Right lung (tissue), 5 donors: ENCODE results near the gene ZCCHC7. TPM values are rescaled to one million over a fixed set of nuclear protein-coding genes. Genes with fewer than 3 reads are reported as not detected.
"Not testable (repeated sequence)": the region's sequence is repeated elsewhere in the genome, so short reads cannot be mapped to it uniquely, and the experiment has no call there.

Experiments
- DNase-seq, 2 donors: peaks; one replicate each; pipeline ENCODE4 v3.0.0-alpha.2; 2013
- polyA plus RNA-seq, 5 donors: library from polyadenylated mRNA; unstranded; fragments of 120-200 nt; gene quantifications; one replicate each; pipeline versions ENCODE4 v1.2.1 to v1.2.3, GENCODE V29; 2013; ENCODE audit warnings: inconsistent platforms in 1 of 5, low replicate concordance in 1 of 5; ENCODE audit not compliant: insufficient read length in 5 of 5, insufficient read depth in 1 of 5

ZCCHC7 gene
- polyA plus RNA-seq, 5 donors, result 18.2 to 24.5 (median 24.3) TPM

DNA sequence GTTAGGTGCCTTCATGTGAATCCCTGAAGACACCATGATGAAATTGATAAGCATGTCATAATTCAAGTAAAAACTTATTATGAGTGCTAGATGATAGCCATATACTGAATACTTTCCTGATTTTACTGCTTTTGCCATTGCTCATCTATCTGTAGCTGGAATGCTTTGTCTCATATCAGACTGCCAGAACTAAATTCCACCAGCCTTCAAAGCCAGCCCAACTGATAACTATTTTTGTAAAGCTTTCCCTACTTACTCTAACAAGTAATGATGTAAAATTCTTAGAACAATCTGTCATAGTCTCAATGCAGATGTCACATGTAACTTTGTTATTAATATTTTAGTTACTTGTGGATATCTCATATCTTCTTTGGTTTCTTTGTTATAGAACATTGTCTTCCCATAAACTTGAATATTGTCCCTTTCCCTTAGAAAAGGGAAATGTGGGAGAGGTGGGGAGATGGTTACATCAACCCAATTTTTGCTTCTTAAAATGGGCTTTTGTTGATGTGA lies 128.3 kb downstream of the ZCCHC7 start:
- no peak for DNase-seq

DNA sequence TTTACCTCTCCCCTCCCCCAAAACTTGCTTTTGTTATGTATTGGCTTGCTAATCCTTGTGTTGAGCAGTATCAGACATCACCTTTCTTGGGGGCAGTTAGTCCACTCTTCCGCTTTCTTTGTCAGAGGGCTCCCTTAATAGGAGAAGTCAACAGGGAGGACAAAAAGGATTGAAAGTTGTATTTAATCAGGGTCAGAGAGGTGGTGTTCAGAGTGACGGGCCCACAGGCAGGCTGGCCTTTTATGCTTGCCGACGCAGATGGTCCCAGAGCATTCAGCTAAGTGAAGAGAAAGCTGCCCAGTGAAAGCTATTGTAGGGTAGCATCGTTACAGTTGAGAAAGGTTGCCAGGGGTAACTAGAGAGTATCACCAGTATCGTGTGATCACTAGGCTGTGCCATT lies 131.1 kb downstream of the ZCCHC7 start:
- no peak for DNase-seq

DNA sequence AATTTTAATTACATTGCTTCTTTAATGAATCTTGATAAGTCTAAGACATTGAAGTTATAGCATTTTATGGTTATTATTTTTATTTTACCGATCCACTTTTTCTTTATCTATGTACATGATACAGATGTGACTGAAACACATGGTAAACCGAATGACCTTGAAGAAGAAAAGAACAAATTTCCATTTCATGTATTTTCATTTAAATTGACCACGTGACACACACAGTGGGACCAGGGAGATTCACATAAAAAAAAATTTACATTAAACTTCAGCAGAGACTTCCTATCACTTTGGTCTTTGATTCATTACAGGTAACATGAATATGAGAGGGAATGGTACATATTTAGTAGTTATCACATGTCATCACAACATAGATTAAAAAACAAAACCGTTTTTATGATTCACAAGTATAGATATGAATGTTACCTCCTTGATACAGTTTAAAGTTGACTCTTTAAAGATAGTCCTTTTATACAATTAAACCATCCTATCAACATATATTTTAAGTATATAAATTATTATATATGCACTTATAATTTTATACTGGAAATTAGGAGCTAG lies 133.1 kb downstream of the ZCCHC7 start:
- no peak for DNase-seq

DNA sequence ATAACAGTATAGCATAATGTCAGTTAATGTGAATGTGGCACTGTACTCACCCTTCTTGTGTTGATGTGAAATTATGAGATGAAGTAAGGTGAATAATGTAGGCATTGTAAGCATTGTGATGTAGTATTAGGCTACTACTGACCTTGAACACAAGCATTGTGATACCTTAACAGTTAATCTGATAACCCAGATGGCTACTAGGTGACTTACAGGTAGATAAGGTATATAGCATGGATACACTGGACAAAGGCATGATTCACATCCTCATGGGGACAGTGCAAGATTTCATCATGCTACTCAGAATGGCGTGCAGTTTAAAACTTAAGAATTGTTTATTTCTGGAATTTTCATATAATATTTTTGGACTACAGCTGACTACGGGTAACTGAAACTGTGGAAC lies 134.8 kb downstream of the ZCCHC7 start:
- no peak for DNase-seq

DNA sequence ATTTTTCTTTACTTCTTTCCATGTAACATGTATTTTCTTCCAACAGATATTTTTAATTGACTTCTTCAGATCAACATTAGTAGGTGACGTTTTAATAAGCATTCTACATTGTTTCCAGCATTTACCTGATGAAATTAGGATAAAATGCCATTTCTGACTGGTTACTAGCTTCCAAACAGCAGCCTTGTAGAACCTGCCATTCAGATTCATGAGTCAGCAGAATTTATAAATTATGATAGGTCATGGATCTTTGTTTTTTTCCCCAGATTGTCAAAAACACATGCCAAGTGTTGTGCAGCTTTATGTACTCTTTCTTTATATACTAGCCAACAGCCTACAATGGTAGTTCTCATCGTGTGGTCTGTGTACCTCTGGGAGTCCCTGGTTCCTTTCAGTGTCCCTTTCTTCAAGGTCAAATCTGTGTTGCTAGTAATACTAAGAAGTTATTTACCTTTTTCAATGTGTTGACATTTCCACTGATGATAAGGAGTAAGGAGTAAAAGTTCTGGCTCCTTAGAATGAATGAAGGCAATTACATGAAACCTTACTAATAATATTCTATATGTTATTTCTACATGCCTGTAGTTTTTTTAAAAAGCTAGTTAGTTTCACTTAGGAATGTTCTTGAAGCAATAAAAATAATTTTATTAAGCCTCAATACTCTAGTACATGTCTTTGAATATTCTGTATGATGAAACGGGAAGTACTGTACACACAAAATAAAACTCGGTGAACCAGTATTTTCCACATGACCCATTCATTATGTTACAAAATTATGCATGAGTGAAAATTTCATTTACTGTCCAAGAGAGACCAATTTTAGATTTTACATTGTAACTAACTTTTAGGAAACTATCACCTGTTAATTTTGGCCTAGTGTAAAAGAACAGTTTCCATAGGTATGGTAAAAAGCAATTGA lies 135.8 kb downstream of the ZCCHC7 start:
- DNase-seq, result no peak

DNA sequence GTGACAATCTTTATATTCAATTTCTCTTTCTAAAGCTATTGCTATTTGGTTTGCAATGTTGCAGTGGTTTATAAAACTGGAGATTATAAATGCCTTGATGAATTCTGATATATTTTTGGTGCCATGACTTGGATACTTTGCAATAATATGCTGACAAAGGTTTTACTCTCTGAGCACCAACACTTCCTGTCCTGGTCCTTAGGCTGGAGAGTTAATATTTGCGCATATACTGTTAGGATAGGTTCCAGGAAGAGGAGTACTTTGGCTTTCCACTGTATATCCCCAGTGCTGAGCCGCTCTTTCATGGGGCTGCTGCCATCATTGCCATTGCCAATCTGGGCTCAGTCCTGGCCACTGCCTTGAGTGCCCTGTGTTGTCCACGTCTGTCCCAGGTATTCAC lies 139.6 kb downstream of the ZCCHC7 start:
- DNase-seq, result no peak

DNA sequence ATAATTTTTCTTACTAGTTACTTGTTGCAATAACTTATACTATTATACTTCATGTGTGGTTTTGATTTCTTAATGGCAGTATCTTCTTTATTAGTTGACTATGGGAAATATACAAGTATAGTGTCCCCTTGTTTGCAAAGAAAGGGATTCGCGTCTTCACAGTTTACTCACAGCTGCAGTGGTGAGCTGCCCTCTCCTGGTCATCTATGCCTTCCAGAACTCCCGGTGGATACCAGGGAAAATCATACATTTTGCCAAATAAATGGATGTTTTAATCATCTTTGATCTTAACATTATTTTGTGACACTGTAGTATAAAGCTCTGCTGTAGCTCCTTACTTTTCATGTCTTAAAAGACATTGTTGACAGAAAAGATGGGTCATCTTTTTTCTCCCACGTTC lies 142.0 kb downstream of the ZCCHC7 start:
- DNase-seq, result peak in 1 of 2 donors; percentile 14

DNA sequence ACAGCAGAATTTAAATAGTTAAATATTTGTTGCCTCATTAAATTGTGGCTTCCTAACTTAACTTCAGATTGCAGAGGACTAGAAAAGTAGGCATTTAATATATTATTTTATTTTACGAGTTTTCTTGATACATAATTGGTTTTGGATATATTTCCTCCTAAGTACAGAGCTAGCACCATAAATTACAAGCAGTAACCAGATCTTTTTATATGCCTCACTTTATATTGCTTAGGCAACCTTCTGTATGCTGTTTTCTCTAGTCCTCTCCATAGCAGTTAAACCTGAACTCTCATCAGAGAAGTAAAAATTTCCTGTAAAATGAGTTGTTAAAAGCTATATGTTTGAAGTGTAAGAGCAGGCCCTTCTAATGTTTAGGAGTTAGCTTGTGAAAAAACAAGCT lies 144.2 kb downstream of the ZCCHC7 start:
- DNase-seq, result no peak

DNA sequence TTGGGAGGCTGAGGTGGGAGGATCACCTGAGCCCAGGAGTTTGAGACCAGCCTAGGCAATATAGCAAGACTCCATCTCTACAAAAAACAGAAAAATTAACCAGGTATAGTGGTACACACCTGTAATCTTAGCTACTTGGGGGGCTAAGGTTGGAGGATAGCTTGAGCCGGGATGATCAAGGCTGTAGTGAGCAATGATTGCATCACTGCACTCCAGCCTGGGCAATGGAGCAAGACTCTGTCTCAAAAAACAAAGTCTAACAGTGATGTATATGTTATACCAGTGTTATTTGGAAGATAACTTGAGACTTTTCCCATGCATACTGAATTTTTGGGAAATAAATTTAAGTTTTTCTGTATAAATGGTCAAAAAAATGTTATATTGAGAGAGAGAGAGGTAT lies 146.3 kb downstream of the ZCCHC7 start:
- DNase-seq, result no peak

DNA sequence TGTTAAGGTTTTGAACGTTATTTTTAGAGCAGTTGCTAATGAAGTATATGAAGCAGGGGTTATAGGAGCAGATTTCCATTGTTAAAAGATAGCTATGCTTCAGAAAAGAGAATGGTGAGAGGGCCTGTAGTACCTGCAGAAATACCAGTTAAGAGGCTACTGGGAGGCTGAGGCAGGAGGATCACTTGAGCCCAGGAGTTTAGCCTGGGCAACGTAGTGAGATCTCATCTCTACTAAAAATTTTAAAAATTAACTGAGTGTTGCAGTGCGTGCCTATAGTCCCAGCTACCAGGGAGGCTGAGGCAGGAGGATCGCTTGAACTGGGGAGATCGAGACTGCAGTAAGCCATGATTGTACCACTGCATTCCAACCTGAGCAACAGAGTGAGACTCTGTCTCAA lies 148.8 kb downstream of the ZCCHC7 start:
- no peak for DNase-seq

DNA sequence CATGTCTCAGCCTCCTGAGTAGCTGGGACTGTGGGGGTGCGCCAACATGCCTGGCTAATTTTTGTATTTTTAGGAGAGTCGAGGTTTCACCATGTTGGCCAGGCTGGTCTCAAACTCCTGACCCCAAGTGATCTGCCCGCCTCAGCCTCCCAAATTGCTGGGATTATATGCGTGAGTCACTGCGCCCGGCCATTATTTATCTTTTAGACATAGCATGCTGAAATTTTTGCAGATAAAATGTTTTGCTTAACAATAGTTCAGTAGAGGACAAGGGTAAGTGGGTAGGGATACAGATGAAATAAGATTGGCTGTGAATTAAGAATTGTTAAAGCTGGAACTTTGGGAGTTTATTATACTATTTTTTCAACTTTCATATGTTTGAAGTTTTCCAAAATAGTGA lies 151.3 kb downstream of the ZCCHC7 start:
- no peak for DNase-seq

DNA sequence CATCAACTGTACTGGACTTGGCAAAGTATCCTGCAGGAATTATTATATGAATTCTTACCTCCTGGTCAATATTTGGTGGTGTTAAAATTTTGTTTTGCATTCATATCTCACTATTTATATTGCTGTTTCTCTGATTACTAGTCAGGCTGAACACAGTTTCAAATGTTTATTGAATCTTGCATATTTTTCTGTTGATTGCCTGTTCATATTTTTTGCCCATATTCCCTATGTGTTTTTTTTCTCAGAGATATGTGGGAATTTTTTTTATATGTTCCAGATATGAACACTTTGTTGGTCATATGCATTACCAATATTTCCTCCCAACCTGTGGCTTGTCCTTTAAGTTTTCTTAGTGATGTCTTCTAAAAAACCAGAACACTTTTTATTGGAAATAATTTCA lies 153.2 kb downstream of the ZCCHC7 start:
- DNase-seq, result no peak

DNA sequence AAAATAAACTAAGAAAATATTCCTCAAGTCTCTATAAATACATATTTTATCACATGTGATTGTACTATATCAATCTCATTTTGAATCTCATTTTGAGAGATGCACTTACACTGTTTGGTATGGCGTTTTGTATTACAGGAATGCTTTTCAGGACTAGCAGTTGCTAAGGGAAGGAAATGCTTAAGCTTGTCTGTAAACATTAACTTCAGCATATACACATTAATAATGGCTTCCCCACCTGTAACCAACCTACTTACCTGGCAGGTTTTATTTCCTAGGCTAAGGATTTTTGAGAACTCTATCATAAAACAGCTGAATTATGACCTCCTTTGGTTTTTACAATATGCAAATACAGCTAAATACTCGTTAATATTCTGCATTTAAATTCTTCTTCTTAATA lies 161.2 kb downstream of the ZCCHC7 start:
- DNase-seq, result no peak

DNA sequence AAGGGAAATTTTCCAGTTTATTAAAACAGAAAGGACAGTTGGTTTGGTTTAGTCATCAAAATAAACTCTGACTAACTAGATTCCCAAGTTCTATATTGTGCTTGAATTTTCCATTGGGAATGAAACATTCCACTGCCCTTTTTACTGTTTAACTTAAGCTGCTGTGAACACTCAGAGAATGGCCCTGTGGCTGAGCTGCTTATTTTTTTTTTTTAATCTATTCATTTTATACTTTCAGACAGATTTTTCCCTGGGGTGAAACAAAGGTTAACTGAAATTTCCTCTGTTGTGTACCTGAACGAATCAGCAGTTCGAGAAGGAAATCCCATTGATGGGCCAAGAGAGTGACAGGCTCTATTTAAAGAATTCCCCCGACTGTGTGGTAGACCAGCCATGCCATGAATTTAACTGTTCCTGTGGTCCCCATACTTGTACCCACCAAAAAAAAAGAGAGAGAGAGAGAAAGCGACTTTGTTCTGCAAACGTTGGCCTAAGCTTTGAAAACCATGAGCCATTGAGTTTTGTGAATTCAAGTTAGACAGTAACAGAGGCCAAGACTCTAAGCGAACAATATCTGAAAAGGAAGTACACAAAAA lies 163.5 kb downstream of the ZCCHC7 start:
- no peak for DNase-seq

DNA sequence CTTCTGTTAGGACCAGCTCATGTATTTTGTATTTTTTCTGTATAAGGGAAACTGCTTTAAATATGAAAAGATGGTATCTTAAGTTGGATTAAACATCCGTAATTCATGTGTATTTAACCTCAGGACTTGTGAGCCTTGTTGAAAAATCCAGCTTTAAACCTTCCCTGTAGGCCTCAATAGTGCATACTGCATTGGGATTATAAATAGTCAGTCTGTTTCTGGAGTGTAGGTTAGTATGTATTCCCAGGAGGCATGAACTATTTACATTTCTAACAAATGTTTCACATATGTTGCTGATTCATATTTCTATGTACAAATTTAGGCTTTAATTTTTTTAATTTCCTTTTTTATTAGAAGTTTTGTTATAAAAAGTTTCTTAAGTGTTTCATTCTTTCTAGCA lies 164.3 kb downstream of the ZCCHC7 start:
- DNase-seq, result no peak

DNA sequence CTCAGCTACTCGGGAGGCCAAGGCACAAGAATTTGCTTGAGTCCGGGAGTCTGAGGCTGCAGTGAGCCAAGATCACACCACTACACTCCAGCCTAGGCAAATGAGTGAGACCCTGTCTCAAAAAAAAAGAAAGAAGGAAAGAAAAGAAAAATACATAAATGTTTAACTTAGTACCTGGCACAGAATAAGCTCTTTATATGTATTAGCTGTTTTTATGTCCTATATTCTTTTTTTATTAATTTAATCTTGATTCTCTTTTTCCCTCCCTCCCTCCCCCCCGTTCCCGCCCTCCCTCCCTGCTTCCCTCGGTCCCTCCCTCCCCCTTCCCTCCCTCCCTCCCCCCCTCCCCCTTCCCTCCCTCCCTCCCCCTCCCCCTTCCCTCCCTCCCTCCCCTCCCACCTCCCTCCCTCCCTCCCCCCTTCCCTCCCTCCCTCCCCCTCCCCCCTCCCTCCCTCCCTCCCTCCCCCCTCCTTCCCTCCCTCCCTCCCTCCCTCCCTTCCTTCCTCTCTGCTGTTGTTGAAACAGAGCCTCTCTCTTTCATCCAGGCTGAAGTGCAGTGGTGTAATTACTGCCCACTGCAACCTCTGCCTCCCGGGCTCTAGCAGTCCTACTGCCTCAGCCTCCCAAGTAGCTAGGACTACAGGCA lies 166.3 kb downstream of the ZCCHC7 start:
- DNase-seq, result no peak

DNA sequence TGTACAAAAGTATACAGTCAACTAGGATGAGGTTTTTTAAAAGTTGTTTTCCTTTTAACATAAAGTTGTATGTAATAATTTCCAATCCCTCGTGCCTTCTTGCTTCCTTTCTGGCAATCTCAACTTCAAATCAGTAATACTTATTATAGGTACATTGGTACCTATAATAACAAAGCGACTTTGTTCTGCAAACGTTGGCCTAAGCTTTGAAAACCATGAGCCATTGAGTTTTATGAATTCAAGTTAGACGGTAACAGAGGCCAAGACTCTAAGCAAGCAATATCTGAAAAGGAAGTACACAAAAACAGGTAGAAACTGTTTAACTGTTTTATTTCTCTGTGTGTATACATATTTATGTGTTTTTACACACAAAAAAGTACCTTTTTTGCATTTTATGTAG lies 166.9 kb downstream of the ZCCHC7 start:
- DNase-seq, result no peak

DNA sequence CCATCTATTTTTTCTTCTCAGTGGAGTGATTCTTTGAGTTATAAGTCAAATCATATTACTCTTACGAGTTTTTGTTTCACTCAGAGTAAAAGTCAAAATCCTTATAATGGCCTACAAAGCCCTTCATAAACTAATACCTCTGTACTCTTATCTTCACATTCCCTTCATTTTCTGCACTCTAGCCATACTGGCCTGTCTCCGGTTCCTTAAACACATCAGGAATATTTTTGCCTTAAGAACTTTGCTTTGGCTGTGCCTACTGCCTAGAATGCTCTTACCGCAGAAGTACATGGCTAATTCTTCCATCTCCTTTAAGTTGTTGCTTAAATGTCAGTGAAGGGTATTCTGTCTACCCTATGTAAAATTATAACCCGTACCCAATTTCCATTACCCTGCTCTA lies 169.3 kb downstream of the ZCCHC7 start:
- no peak for DNase-seq

DNA sequence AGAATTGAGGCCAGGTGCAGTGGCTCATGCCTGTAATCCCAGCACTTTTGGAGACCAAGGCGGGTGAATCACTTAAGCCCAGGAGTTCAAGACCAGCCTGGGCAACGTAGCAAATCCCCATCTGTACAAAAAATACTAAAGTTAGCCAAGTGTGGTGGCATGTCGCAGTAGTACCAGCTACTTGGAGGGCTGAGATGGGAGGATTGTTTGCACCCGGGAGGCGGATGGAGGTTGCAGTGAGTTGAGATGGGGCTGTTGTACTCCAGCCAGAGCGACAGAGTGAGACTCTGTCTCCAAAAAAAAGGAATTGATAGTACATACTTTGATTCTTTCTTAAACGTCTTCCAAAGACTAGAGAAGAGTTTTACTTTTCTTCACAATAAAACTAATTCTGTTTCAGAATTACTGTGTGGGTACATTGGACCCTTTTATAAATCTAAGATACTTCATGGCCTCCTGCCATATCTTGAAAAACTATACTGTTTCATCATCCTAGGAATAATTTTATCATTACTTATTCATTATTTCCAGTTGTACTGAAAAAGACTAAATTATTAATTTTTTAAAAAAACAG lies 170.1 kb downstream of the ZCCHC7 start:
- DNase-seq, result no peak

DNA sequence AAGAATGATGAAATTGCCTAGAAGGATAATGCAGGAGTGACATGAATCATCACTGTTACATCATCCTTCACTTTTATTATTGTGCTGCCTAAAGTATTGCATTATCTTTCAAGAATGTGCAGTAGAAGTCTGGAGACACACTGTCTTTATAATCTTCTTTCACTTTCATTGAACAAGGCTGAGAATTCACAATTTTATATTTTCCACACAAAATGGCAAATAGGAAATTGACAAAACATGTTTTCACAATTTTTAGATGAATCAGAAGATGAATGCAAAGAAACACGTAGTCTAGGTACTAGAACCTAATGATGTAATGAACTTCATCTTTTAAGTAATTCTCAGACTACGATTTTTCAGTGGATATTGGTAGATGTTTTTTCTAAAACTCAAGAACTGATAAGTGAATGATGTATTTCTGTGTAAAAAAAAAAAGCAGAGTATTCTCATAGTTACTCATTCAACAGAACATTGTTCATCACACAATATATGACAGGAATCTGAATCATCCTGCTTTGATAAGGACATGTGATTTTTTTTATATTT lies 170.6 kb downstream of the ZCCHC7 start:
- no peak for DNase-seq

DNA sequence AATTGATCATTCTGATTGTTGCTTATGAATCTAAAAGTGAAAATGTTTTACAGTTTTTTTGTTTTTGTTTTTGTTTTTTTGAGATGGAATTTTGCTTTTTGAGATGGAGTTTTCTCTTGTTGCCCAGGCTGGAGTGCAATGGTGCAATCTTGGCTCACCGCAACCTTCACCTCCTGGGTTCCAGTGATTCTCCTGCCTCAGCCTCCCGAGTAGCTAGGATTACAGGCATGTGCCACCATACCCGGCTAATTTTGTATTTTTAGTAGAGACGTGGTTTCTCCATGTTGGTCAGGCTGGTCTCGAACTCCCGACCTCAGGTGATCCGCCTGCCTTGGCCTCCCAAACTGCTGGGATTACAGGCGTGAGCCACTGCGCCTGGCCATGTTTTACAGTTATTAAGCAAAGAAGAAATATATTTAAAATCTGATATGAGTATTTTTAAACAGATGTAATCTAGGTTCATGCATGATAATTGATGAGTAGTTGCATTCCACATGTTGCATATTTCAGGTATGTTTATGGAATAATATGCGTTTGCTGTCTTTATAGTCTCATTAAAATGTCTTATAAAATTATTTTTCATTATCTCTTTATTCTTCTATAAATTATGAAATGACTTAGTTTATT lies 171.4 kb downstream of the ZCCHC7 start:
- DNase-seq, result not testable (repeated sequence)
